ENCODE data around the gene SAMMSON. TPM values are rescaled to one million over a fixed set of nuclear protein-coding genes. Genes with fewer than 3 reads are reported as not detected.

The SAMMSON gene
- total and polyA plus RNA-seq, 7 donors = 0.04 to 0.82 (median 0.60) TPM; not detected in 4

GRCh38 chr3:69967156-69967555, 32.4 kb upstream of the SAMMSON start:
- DNase-seq = no peak
- TF ChIP-seq POLR2AphosphoS5 (IDR thresholded peaks at IDR 0.05) = no peak
- TF ChIP-seq POLR2A (IDR thresholded peaks at IDR 0.05) = no peak
- no peak for TF ChIP-seq CTCF (IDR thresholded peaks at IDR 0.05)
- no peak for TF ChIP-seq EP300 (IDR thresholded peaks at IDR 0.05)
- H3K9me3 ChIP-seq = no peaks in the 10 kb centered on the region
- H3K36me3 ChIP-seq = peaks cover 0 to 31% (median 7%) of the 10 kb centered on the region in 4 donors
- no peak overlapping the region for H3K4me3 ChIP-seq
- WGBS, 2 donors = 83 to 93% methylated on average over 6 of the region's 6 CpGs
- H3K4me1 ChIP-seq = peaks cover 0 to 6% (median 0%) of the 10 kb centered on the region in 4 donors
- H3K27me3 ChIP-seq = no peaks in the 10 kb centered on the region
- intact Hi-C loops (cut with DNase I) = no loop called here
- no peak overlapping the region for H3K27ac ChIP-seq

- no peak overlapping the region for H3K4me3 ChIP-seq
- H3K36me3 ChIP-seq = peaks cover 0 to 12% (median 0%) of the 10 kb centered on the region in 4 donors
- intact Hi-C loops (cut with DNase I) = no loop called here
- TF ChIP-seq CTCF (IDR thresholded peaks at IDR 0.05) = no peak
- no peak for TF ChIP-seq POLR2AphosphoS5 (IDR thresholded peaks at IDR 0.05)
- TF ChIP-seq EP300 (IDR thresholded peaks at IDR 0.05) = no peak
- TF ChIP-seq POLR2A (IDR thresholded peaks at IDR 0.05) = no peak
- H3K4me1 ChIP-seq = peaks cover 0 to 7% (median 0%) of the 10 kb centered on the region in 4 donors
- no peaks in the 10 kb centered on the region for H3K9me3 ChIP-seq
- 85% methylated on average over 5 of the region's 5 CpGs for WGBS, 2 donors
- no peak overlapping the region for H3K27ac ChIP-seq
- no peaks in the 10 kb centered on the region for H3K27me3 ChIP-seq
- DNase-seq = no peak
Observed at GRCh38 chr3:69970827-69971226, 28.7 kb upstream of the SAMMSON start.

- no peak for DNase-seq
- intact Hi-C loops (cut with DNase I) = no loop called here
- H3K36me3 ChIP-seq = no peaks in the 10 kb centered on the region
- H3K27ac ChIP-seq = no peak overlapping the region
- WGBS, 2 donors = 86 to 87% methylated on average over 4 of the region's 4 CpGs
- H3K4me1 ChIP-seq = peaks cover 0 to 7% (median 0%) of the 10 kb centered on the region in 4 donors
- no peaks in the 10 kb centered on the region for H3K27me3 ChIP-seq
- H3K4me3 ChIP-seq = no peak overlapping the region
- H3K9me3 ChIP-seq = no peaks in the 10 kb centered on the region
- TF ChIP-seq POLR2AphosphoS5 (IDR thresholded peaks at IDR 0.05) = no peak
- TF ChIP-seq CTCF (IDR thresholded peaks at IDR 0.05) = no peak
- TF ChIP-seq EP300 (IDR thresholded peaks at IDR 0.05) = no peak
- no peak for TF ChIP-seq POLR2A (IDR thresholded peaks at IDR 0.05)
Observed at GRCh38 chr3:69972672-69973071, 26.9 kb upstream of the SAMMSON start.

- no peak for DNase-seq
- no peak for TF ChIP-seq POLR2A (IDR thresholded peaks at IDR 0.05)
- no peak for TF ChIP-seq POLR2AphosphoS5 (IDR thresholded peaks at IDR 0.05)
- TF ChIP-seq CTCF (IDR thresholded peaks at IDR 0.05) = no peak
- TF ChIP-seq EP300 (IDR thresholded peaks at IDR 0.05) = no peak
- 86 to 88% methylated on average over 2 of the region's 2 CpGs for WGBS, 2 donors
- intact Hi-C loops (cut with DNase I) = no loop called here
- H3K4me3 ChIP-seq = no peak overlapping the region
- H3K36me3 ChIP-seq = no peaks in the 10 kb centered on the region
- peaks cover 0 to 6% (median 5%) of the 10 kb centered on the region in 4 donors for H3K9me3 ChIP-seq
- no peaks in the 10 kb centered on the region for H3K27me3 ChIP-seq
- H3K27ac ChIP-seq = no peak overlapping the region
- H3K4me1 ChIP-seq = peaks cover 0 to 7% (median 0%) of the 10 kb centered on the region in 4 donors
Observed at GRCh38 chr3:69976021-69976420, 23.5 kb upstream of the SAMMSON start.
